GF-D8 (cell line): ENCODE measurements around the gene RPS6KA4.

Experiments
- DNase-seq: peaks from one replicate; lab custom pipeline; 2025; lab: John Stamatoyannopoulos, UW

The RPS6KA4 gene

GRCh38 chr11:64327375-64327774, 31.6 kb upstream of the RPS6KA4 start:
- no peak for DNase-seq

- DNase-seq = no peak
These were observed 31.0 kb upstream of the RPS6KA4 start for GRCh38 chr11:64327993-64328392.

- DNase-seq = no peak
These were observed 28.1 kb upstream of the RPS6KA4 start for GRCh38 chr11:64330888-64331287.

GRCh38 chr11:64331569-64332371, 27.2 kb upstream of the RPS6KA4 start:
- DNase-seq = peak; percentile 78

- no peak for DNase-seq
These were observed 25.4 kb upstream of the RPS6KA4 start for GRCh38 chr11:64333556-64333955.

- DNase-seq = peak; percentile 82
These were observed 23.9 kb upstream of the RPS6KA4 start for GRCh38 chr11:64334764-64335735.

- DNase-seq = no peak
These were observed 21.3 kb upstream of the RPS6KA4 start for GRCh38 chr11:64337538-64338249.

GRCh38 chr11:64338716-64339115, 20.2 kb upstream of the RPS6KA4 start:
- no peak for DNase-seq

GRCh38 chr11:64339286-64339685, 19.7 kb upstream of the RPS6KA4 start:
- no peak for DNase-seq

GRCh38 chr11:64339754-64340408, 19.1 kb upstream of the RPS6KA4 start, which contains the start of gene CCDC88B:
CCDC88B (plus strand) TSS chr11:64340204; CDS start chr11:64340267, 63 bp downstream.
- DNase-seq = peak; percentile 65

- DNase-seq = no peak
These were observed 18.2 kb upstream of the RPS6KA4 start for GRCh38 chr11:64340671-64341335.

- no peak for DNase-seq
These were observed 17.5 kb upstream of the RPS6KA4 start for GRCh38 chr11:64341429-64341828.

- no peak for DNase-seq
These were observed 16.8 kb upstream of the RPS6KA4 start for GRCh38 chr11:64341851-64342791.

- no peak for DNase-seq
These were observed 15.9 kb upstream of the RPS6KA4 start for GRCh38 chr11:64342869-64343745.

- DNase-seq = no peak
These were observed 15.0 kb upstream of the RPS6KA4 start for GRCh38 chr11:64343767-64344559.

- no peak for DNase-seq
These were observed 14.2 kb upstream of the RPS6KA4 start for GRCh38 chr11:64344787-64345186.

GRCh38 chr11:64347193-64347867, 11.6 kb upstream of the RPS6KA4 start:
- DNase-seq = no peak
